ENCODE data around the gene PXMP4. TPM values are rescaled to one million over a fixed set of nuclear protein-coding genes. Genes with fewer than 3 reads are reported as not detected.

The PXMP4 gene
- total RNA-seq, 1 experiment from 2014 or later, result 7.5 TPM

DNA sequence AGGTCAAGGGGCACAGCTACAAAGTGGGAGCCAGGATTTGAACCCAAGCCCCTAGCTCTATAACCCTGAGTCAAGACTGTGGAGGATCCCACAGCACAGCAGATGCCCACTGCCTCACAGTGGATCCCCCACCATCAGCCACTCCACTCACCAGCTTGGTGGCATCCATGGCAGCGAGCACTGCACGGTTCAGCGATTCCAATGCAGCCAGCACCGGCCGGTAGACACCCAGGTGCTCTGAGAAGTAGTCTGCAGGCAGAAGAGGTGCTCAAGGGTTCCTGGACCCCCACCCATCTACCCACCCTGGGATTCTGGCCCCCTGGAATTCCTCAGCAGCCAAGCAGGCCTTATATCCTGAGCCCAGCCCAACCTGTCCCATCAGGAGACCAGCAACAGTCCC is 50.9 kb downstream of the PXMP4 start:
- TF ChIP-seq EZH2 (IDR thresholded peaks at IDR 0.05; ENCODE audit: borderline replicate concordance, low read depth, low read length, poor library complexity, severe bottlenecking), result no peak
- TF ChIP-seq, protein P1, sequence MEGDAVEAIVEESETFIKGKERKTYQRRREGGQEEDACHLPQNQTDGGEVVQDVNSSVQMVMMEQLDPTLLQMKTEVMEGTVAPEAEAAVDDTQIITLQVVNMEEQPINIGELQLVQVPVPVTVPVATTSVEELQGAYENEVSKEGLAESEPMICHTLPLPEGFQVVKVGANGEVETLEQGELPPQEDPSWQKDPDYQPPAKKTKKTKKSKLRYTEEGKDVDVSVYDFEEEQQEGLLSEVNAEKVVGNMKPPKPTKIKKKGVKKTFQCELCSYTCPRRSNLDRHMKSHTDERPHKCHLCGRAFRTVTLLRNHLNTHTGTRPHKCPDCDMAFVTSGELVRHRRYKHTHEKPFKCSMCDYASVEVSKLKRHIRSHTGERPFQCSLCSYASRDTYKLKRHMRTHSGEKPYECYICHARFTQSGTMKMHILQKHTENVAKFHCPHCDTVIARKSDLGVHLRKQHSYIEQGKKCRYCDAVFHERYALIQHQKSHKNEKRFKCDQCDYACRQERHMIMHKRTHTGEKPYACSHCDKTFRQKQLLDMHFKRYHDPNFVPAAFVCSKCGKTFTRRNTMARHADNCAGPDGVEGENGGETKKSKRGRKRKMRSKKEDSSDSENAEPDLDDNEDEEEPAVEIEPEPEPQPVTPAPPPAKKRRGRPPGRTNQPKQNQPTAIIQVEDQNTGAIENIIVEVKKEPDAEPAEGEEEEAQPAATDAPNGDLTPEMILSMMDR (conservative IDR thresholded peaks at IDR 0.05; ENCODE audit: low read depth, low read length), result no peak
- BruUV-seq (replicated peaks), result no TSS peak
- Histone ChIP-seq H3K9me3 (ENCODE audit: low read depth, low read length, poor library complexity, severe bottlenecking) (no peaks in the 10 kb centered on the region), H3K36me3 (ENCODE audit: insufficient read depth, low read length, poor library complexity, severe bottlenecking) (peaks cover 16% of the 10 kb centered on the region), H3K4me3 (ENCODE audit: low read depth, low read length, poor library complexity, severe bottlenecking) (no peak overlapping the region), H3K27ac (ENCODE audit: low read depth, low read length, poor library complexity, severe bottlenecking) (no peak overlapping the region), H3K4me1 (ENCODE audit: insufficient read depth, low read length, poor library complexity, severe bottlenecking) (peaks cover 37% of the 10 kb centered on the region), H3K27me3 (replicated peaks; ENCODE audit: insufficient read depth, low read depth, low read length, poor library complexity) (no peaks in the 10 kb centered on the region)
- intact Hi-C loops (cut with micrococcal nuclease; ENCODE audit: unreplicated experiment), result loop anchor here (5.0 kb wide), 1 partner anchor 458 kb away; no protein-coding TSS in a partner anchor
- ChIA-PET CTCF (no interaction called here), POLR2A (ENCODE audit: low non-redundant PET) (no interaction called here)
- no peak for DNase-seq (ENCODE audit: low spot score)

DNA sequence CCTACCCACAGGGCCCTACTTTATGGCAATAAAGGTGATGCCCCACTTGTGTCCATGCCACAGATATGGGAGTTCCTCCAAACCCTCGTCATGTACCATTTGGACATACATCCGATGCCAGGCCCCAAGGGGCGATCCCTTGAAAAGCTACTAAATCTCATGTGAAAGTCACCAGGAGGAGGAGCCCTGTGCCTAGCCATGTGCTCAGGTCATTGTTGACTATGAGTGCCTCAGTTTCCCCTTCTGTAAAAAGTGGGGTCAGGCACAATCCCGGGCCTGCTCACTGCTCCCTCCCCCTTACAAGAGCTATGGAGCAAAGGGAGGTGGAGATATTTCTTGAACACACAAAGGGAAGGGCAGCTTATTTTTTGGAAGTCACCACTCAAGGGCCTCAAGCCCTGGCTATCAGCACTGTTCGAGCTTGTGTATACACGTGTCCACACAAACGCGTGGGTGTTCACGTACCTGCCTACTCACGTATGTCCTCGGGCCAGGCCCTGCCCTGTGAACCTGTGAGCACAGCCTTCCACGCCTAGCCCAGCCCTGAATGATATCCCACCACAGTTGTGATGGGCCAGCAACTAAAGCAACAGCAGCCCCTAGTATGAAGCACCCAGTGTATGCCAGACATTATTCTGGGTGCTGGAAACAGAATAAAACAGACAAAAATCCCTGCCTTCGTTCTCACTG is 51.5 kb downstream of the PXMP4 start:
- Histone ChIP-seq H3K27me3 (replicated peaks; ENCODE audit: insufficient read depth, low read depth, low read length, poor library complexity) (no peaks in the 10 kb centered on the region), H3K4me3 (ENCODE audit: low read depth, low read length, poor library complexity, severe bottlenecking) (no peak overlapping the region), H3K36me3 (ENCODE audit: insufficient read depth, low read length, poor library complexity, severe bottlenecking) (peaks cover 16% of the 10 kb centered on the region), H3K4me1 (ENCODE audit: insufficient read depth, low read length, poor library complexity, severe bottlenecking) (peaks cover 43% of the 10 kb centered on the region), H3K27ac (ENCODE audit: low read depth, low read length, poor library complexity, severe bottlenecking) (no peak overlapping the region), H3K9me3 (ENCODE audit: low read depth, low read length, poor library complexity, severe bottlenecking) (no peaks in the 10 kb centered on the region)
- intact Hi-C loops (cut with micrococcal nuclease; ENCODE audit: unreplicated experiment), result loop anchor here (5.0 kb wide), 1 partner anchor 459 kb away; no protein-coding TSS in a partner anchor
- DNase-seq (ENCODE audit: low spot score), result no peak
- ChIA-PET POLR2A (ENCODE audit: low non-redundant PET) (interaction anchor here (0.6 kb wide), 2 partner anchors 140 to 218 kb away, joined by 3 to 4 read pairs; no protein-coding TSS in a partner anchor), CTCF (interaction anchor here (0.5 to 0.9 kb wide), 2 partner anchors 153 to 211 kb away, joined by 3 to 6 read pairs; no protein-coding TSS in a partner anchor)
- no TSS peak for BruUV-seq (replicated peaks)
- no peak for TF ChIP-seq EZH2 (IDR thresholded peaks at IDR 0.05; ENCODE audit: borderline replicate concordance, low read depth, low read length, poor library complexity, severe bottlenecking)
- TF ChIP-seq, protein P1 (conservative IDR thresholded peaks at IDR 0.05; ENCODE audit: low read depth, low read length), result no peak

DNA sequence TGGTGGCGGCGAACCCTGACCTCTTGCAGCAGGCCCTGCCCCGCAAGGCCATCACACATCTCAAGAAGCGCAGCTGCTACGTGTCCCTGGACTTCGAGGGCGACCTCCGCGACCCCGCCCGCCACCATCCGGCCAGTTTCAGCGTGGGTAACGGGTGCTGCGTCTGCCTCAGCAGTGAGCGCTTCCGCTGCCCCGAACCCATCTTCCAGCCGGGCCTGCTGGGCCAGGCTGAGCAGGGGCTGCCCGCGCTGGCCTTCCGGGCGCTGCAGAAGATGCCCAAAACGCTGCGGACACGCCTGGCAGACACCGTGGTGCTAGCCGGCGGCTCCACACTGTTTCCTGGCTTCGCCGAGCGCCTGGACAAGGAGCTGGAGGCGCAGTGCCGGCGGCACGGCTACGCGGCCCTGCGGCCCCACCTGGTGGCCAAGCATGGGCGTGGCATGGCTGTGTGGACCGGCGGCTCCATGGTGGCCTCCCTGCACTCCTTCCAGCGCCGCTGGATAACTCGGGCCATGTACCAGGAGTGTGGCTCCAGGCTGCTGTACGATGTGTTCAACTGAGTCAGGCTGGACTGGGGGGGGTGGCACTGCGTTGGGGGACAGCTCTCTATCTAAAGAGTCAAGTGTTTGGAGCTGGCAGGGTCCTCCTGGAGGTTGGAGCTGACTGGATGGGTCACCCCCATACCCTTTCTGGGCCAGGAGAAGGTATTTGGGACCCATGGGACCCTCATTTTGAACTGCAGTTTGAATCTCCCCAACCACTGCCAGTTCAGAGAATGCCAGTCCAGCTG is 52.2 kb downstream of the PXMP4 start:
- peak; percentile 88 for DNase-seq (ENCODE audit: low spot score)
- ChIA-PET POLR2A (ENCODE audit: low non-redundant PET) (interaction anchor here (0.6 kb wide), 2 partner anchors 139 to 217 kb away, joined by 3 to 4 read pairs; no protein-coding TSS in a partner anchor), CTCF (interaction anchor here (0.5 to 1.1 kb wide), 4 partner anchors 152 to 1147 kb away, joined by 3 to 6 read pairs (median 4); no protein-coding TSS in a partner anchor)
- peaks cover 43% of the 10 kb centered on the region for H3K4me1 ChIP-seq (ENCODE audit: insufficient read depth, low read length, poor library complexity, severe bottlenecking)
- H3K4me3 ChIP-seq (ENCODE audit: low read depth, low read length, poor library complexity, severe bottlenecking), result peak overlapping the region; percentile 48
- H3K9me3 ChIP-seq (ENCODE audit: low read depth, low read length, poor library complexity, severe bottlenecking), result no peaks in the 10 kb centered on the region
- H3K27me3 ChIP-seq (replicated peaks; ENCODE audit: insufficient read depth, low read depth, low read length, poor library complexity), result no peaks in the 10 kb centered on the region
- H3K36me3 ChIP-seq (ENCODE audit: insufficient read depth, low read length, poor library complexity, severe bottlenecking), result peaks cover 16% of the 10 kb centered on the region
- peak overlapping the region; percentile 29 for H3K27ac ChIP-seq (ENCODE audit: low read depth, low read length, poor library complexity, severe bottlenecking)
- TF ChIP-seq, protein P1 (conservative IDR thresholded peaks at IDR 0.05; ENCODE audit: low read depth, low read length), result peak; percentile 94
- no peak for TF ChIP-seq EZH2 (IDR thresholded peaks at IDR 0.05; ENCODE audit: borderline replicate concordance, low read depth, low read length, poor library complexity, severe bottlenecking)
- BruUV-seq (replicated peaks), result no TSS peak
- intact Hi-C loops (cut with micrococcal nuclease; ENCODE audit: unreplicated experiment), result loop anchor here (5.0 kb wide), 1 partner anchor 459 kb away; no protein-coding TSS in a partner anchor

All from A673 (cell line).